Naive B cell (primary cell): Measurements from ENCODE around the gene SPPL2B. TPM values are rescaled to one million over a fixed set of nuclear protein-coding genes. Genes with fewer than 3 reads are reported as not detected.

Experiments
- ATAC-seq, 2 donors: fragments of 150-1000 bp; cut with Tn5 transposase; 2 replicates each; pipeline ENCODE4 v1.10.0; 2021; ENCODE audit warnings: low read depth in 2 of 2, mild to moderate bottlenecking in 2 of 2, moderate library complexity in 2 of 2
- DNase-seq: peaks from one replicate; pipeline ENCODE4 v3.0.0; 2022
- H3K27ac Mint-ChIP-seq, 6 donors: one replicate each; pipeline ENCODE4 v1.8.0; 2020 to 2022; ENCODE audit warnings: mild to moderate bottlenecking in 6 of 6, mixed read lengths in 6 of 6, moderate library complexity in 5 of 6, inconsistent platforms in 2 of 6
- H3K27me3 Mint-ChIP-seq, 3 donors: one replicate each; pipeline ENCODE4 v1.8.0; 2021 to 2022; ENCODE audit warnings: mixed read lengths in 3 of 3, mild to moderate bottlenecking in 1 of 3
- H3K36me3 Mint-ChIP-seq, 2 donors: one replicate each; pipeline ENCODE4 v1.8.0; 2020 to 2022; ENCODE audit warnings: mixed read lengths in 2 of 2, inconsistent platforms in 1 of 2, mild to moderate bottlenecking in 1 of 2
- H3K4me1 Mint-ChIP-seq, 3 donors: one replicate each; pipeline ENCODE4 v1.8.0; 2020 to 2022; ENCODE audit warnings: mixed read lengths in 3 of 3, inconsistent platforms in 1 of 3, mild to moderate bottlenecking in 1 of 3, moderate library complexity in 1 of 3
- H3K4me3 Mint-ChIP-seq, 8 donors: one replicate each; pipeline ENCODE4 v1.8.0; 2020 to 2022; ENCODE audit warnings: mild to moderate bottlenecking in 8 of 8, mixed read lengths in 8 of 8, moderate library complexity in 8 of 8, inconsistent platforms in 2 of 8
- H3K9me3 Mint-ChIP-seq, 7 donors: one replicate each; pipeline ENCODE4 v1.8.0; 2020 to 2022; ENCODE audit warnings: mixed read lengths in 7 of 7, mild to moderate bottlenecking in 5 of 7, inconsistent platforms in 2 of 7, moderate library complexity in 1 of 7
- polyA plus RNA-seq, 6 donors: library from polyadenylated mRNA; unstranded; fragments of 300-500 nt; fragmentation: Illumina TruSeq; gene quantifications; one replicate each; pipeline ENCODE4 v1.2.3, GENCODE V29; 2021; ENCODE audit warnings: low read depth in 6 of 6

Gene SPPL2B
- polyA plus RNA-seq, 6 donors from 2014 or later: 13.0 to 38.0 (median 18.7) TPM

DNA sequence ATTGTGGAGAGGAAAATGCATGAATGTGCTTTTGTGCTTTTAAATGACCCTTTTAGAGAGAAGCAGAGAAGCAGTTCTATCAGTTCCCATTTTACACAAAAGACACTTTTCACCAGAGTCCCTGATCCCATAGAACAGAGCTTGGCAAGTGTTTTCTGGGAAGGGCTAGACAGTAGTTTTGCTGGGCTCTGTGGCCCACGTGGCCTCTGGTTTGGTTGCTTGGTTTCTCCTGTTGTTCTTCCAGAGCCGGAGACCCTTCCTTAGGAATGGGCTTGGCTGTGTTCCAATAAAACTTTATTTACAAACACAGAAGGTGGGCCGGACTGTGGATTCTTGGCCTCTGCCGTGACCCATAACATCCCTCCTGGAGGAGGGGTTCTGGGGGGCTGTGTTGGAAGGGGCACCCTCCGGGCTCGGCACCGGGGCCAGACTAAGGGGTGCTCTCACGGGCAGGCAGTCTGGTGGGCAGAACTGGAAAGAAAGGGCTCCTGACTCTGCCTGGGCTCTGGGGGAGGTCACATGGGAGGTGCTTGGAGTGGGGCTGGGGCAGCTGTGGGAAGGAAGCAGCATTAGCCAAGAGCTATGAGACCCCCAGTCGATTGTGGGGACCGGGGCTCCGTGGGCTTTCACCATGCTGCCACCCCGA is 3.2 kb downstream of the SPPL2B start:
- H3K9me3 Mint-ChIP-seq: peaks cover 0 to 2% (median 0%) of the 10 kb centered on the region in 7 donors
- DNase-seq (no peak), ATAC-seq (no peak)
- H3K27ac Mint-ChIP-seq: peak overlapping the region; percentile 97 to 99 (median 97)
- H3K4me3 Mint-ChIP-seq: peak overlapping the region; percentile 86 to 94 (median 91)
- H3K36me3 Mint-ChIP-seq: peaks cover 7 to 22% of the 10 kb centered on the region in 2 donors
- peaks cover 67 to 87% (median 87%) of the 10 kb centered on the region in 3 donors for H3K4me1 Mint-ChIP-seq
- no peaks in the 10 kb centered on the region for H3K27me3 Mint-ChIP-seq

DNA sequence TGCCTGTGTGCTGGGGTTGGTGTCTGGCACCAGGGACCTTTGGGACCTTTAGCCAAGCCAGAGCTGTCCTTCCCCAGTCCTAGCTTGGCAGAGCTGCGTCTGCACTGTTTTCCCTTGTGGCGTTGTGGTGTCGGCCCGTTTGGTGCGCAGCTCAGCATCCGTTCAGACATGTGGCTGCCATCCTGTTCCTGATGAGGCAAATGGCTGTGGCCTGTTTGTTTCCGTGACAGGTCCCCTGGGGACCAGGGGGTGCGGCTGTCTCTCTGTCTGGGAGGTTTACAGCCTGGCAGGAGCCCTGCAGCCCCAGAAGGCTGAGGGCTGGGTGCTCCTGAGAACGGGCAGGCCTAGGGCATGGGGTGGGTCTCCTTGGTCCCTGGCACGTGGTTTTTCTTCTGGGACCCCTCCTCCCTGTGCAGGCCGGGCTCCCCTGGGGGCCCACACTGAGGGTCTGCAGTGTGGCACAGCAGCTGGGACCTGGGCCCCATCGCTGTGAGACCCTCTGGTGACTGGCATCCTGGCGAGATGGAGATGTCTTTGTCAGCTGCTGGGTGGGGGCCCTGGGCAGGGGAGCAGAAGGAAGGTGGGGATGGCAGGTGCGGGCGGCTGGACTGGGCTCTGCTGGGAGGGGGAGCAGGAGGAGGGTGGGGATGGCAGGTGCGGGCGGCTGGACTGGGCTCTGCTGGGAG is 4.0 kb downstream of the SPPL2B start:
- Mint-ChIP-seq H3K36me3 (peaks cover 7 to 22% of the 10 kb centered on the region in 2 donors), H3K27ac (peak overlapping the region; percentile 97 to 99 (median 97)), H3K4me1 (peaks cover 66 to 81% (median 80%) of the 10 kb centered on the region in 3 donors), H3K9me3 (peaks cover 0 to 2% (median 0%) of the 10 kb centered on the region in 7 donors), H3K4me3 (peak overlapping the region; percentile 86 to 94 (median 91)), H3K27me3 (no peaks in the 10 kb centered on the region)
- ATAC-seq: peak; percentile 84 to 87
- DNase-seq: peak; percentile 96

DNA sequence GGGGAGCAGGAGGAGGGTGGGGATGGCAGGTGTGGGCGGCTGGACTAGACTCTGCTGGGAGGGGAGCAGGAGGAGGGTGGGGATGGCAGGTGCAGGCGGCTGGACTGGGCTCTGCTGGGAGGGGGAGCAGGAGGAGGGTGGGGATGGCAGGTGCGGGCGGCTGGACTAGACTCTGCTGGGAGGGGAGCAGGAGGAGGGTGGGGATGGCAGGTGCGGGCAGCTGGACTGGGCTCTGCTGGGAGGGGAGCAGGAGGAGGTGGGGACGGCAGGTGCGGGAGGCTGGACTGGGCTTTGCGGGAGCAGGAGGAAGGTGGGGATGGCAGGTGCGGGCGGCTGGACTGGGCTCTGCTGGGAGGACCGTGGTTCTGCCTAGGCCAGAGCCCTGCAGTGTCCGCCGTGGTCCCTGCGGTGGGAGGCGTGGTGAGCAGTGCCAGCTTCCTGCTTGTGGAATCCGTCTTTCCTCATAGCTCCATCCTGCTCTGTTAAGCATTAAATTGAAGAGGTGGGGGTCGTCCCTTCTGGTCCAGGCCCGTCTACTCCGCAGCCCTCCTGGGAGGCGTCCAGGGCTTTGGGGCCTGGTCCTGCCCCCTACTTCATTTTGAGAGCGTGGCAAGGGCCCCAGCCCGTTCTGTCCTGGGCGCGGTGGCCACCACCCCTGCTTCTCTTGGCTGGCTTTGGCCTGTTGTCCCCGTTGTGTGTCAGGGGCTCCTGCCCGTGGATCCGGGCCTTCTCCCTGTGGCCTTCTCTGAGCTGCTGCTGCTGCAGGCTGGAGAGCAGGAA is 4.7 kb downstream of the SPPL2B start:
- Mint-ChIP-seq H3K36me3 (peaks cover 7 to 19% of the 10 kb centered on the region in 2 donors), H3K27ac (peak overlapping the region; percentile 81 to 99 (median 96)), H3K9me3 (peaks cover 0 to 2% (median 0%) of the 10 kb centered on the region in 7 donors), H3K4me1 (peaks cover 64 to 82% (median 77%) of the 10 kb centered on the region in 3 donors), H3K4me3 (peak overlapping the region; percentile 79 to 93 (median 84)), H3K27me3 (no peaks in the 10 kb centered on the region)
- no peak for DNase-seq
- ATAC-seq: no peak

DNA sequence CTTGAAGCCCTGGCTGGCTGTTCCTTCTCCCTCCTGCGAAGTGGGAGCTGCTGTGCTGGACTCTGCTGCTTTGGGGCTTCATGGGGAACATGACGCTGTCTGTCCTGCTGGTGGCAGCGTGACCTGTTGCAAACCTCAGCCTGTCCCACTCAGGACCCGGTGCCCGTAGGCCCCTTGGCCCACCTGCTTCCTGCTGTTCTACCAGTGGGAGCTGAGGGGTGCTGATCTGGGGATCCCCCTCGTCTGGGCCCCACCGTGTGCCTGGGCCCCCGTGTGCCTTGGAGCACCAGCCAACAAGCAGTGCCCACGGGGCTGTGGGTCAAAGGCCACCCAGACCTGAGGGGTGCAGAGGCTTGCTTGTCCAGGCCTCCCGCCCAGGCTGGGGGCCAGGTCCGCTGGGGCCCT is 5.3 kb downstream of the SPPL2B start:
- Mint-ChIP-seq H3K4me3 (peak overlapping the region; percentile 79 to 93 (median 84)), H3K36me3 (peaks cover 7 to 14% of the 10 kb centered on the region in 2 donors), H3K27ac (peak overlapping the region; percentile 81 to 99 (median 96)), H3K9me3 (peaks cover 0 to 2% (median 0%) of the 10 kb centered on the region in 7 donors), H3K27me3 (no peaks in the 10 kb centered on the region), H3K4me1 (peaks cover 61 to 81% (median 75%) of the 10 kb centered on the region in 3 donors)
- DNase-seq: no peak
- ATAC-seq: no peak

DNA sequence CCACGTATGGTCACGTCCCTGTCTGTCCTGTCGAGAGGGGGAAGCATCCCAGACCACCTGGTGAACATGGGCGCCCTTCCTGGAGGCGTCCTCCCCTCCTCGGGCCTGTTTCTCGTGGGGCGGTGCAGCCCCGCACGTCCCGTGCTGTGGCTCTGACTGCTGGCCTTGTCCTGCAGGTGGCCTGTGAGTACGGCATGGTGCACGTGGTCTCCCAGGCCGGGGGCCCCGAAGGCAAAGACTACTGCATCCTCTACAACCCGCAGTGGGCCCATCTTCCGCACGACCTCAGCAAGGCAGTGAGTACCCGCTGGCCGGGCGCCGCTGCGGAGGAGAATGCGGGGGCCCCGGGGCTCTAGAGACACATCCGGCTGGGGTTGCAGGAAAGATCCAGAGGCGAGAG is 5.9 kb downstream of the SPPL2B start:
- DNase-seq: no peak
- H3K36me3 Mint-ChIP-seq: peaks cover 7 to 14% of the 10 kb centered on the region in 2 donors
- peaks cover 0 to 2% (median 0%) of the 10 kb centered on the region in 7 donors for H3K9me3 Mint-ChIP-seq
- peak overlapping the region in 4 of 6 donors; percentile 37 to 97 (median 68) for H3K27ac Mint-ChIP-seq
- H3K4me3 Mint-ChIP-seq: peak overlapping the region in 2 of 8 donors; percentile 5 to 93
- ATAC-seq: no peak
- H3K27me3 Mint-ChIP-seq: no peaks in the 10 kb centered on the region
- peaks cover 56 to 76% (median 71%) of the 10 kb centered on the region in 3 donors for H3K4me1 Mint-ChIP-seq

DNA sequence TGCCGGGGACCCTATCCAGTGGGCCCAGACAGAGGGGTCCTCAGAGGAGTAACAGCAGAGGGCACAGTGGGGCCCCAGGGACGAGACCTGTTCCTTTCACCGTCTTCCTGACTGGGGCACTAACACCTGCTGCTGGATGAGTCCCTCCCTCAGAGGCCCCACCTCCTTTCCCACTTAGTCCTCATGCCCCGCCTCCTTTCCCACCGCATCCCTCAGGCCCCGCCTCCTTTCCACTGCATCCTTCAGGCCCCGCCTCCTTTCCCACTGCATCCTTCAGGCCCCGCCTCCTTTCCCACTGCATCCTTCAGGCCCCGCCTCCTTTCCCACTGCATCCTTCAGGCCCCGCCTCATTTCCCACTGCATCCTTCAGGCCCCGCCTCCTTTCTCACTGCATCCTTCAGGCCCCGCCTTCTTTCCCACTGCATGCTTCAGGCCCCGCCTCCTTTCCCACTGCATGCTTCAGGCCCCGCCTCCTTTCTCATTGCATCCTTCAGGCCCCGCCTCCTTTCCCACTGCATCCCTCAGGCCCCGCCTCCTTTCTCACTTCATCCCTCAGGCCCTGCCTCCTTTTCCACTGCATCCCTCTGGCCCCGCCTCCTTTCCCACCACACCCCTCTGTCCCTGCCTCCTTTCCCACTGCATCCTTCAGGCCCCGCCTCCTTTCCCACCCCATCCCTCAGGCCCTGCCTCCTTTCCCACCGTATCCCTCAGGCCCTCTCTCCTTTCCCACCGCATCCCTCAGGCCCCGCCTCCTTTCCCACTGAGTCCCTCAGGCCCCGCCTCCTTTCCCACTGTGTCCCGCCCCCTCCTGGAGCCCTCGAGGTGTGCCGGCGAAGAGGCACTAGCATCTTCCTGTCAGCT is 6.7 kb downstream of the SPPL2B start:
- H3K4me3 Mint-ChIP-seq: peak overlapping the region in 5 of 8 donors; percentile 24 to 93 (median 47)
- DNase-seq (no peak), ATAC-seq (no peak)
- peaks cover 48 to 68% (median 63%) of the 10 kb centered on the region in 3 donors for H3K4me1 Mint-ChIP-seq
- H3K27me3 Mint-ChIP-seq: no peaks in the 10 kb centered on the region
- peaks cover 0 to 2% (median 0%) of the 10 kb centered on the region in 7 donors for H3K9me3 Mint-ChIP-seq
- H3K27ac Mint-ChIP-seq: peak overlapping the region in 3 of 6 donors; percentile 69 to 97 (median 92)
- H3K36me3 Mint-ChIP-seq: peaks cover 7 to 14% of the 10 kb centered on the region in 2 donors

DNA sequence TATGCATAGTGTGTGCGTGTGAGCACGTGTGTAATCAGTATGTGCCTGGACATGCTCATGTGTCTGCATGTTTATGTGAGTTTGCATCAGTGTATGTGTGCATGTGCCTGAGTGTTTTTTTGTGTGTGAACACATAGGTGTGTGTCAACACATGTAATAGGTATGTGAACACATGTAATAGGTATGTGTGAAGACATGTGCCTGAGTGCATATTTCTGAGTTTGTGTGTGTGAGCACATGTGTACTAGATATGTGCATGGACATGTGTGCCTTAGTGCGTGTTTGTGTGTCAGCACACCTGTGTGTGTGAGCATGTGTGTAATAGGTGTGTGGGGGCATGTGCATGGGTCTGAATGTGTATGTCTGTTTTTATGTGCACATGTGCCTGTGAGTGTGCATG is 7.4 kb downstream of the SPPL2B start:
- Mint-ChIP-seq H3K27me3 (no peaks in the 10 kb centered on the region), H3K4me3 (peak overlapping the region in 5 of 8 donors; percentile 5 to 93 (median 36))

DNA sequence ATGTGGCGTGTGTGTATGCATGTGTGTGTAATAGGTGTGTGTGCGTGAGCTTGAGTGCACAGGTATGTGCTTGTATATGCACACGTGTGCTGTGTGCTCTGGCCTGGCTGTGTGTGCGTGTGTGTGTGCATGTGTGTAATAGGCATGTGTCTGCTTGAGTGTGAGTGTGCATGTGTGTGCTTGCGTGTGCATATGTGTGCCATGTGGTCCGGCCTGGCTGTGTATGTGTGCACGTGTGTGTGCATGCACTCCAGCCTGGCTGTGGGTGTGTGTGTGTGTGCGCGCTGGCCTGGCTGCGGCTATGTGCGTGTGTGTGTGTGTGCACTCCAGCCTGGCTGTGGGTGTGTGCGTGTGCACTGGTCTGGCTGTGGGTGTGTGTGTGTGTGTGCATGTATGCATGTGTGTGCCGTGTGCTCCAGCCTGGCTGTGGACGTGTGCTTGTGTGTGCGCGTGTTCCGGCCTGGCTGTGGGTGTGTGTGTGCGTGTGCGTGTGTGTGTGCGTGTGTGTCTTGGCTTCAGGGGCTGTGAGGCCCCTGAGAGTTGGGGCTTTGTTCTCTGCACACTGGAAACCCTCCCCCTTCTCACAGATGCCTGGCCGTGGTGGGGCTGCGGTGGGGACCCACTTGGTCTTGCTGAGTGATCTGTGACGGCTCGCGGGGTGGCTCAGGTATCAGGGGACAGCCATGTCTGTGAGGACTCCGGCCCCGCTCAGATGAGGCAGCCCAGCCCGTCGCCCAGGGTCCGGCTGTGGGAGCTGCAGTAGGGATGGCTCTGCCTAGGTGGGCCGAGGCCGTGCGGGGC is 8.2 kb downstream of the SPPL2B start:
- H3K36me3 Mint-ChIP-seq: peaks cover 7 to 14% of the 10 kb centered on the region in 2 donors
- no peak for ATAC-seq
- peak overlapping the region in 1 of 8 donors; percentile 52 for H3K4me3 Mint-ChIP-seq
- peaks cover 0 to 2% (median 0%) of the 10 kb centered on the region in 7 donors for H3K9me3 Mint-ChIP-seq
- no peak for DNase-seq
- no peaks in the 10 kb centered on the region for H3K27me3 Mint-ChIP-seq
- peak overlapping the region in 5 of 6 donors; percentile 16 to 97 (median 55) for H3K27ac Mint-ChIP-seq
- H3K4me1 Mint-ChIP-seq: peaks cover 38 to 53% (median 48%) of the 10 kb centered on the region in 3 donors

More for the DNA sequence above, 7.4 kb downstream of the SPPL2B start:
- Mint-ChIP-seq H3K9me3 (peaks cover 0 to 2% (median 0%) of the 10 kb centered on the region in 7 donors), H3K27ac (peak overlapping the region in 5 of 6 donors; percentile 7 to 97 (median 69)), H3K4me1 (peaks cover 42 to 61% (median 57%) of the 10 kb centered on the region in 3 donors), H3K36me3 (peaks cover 7 to 14% of the 10 kb centered on the region in 2 donors)
- no peak for DNase-seq
- ATAC-seq: no peak

DNA sequence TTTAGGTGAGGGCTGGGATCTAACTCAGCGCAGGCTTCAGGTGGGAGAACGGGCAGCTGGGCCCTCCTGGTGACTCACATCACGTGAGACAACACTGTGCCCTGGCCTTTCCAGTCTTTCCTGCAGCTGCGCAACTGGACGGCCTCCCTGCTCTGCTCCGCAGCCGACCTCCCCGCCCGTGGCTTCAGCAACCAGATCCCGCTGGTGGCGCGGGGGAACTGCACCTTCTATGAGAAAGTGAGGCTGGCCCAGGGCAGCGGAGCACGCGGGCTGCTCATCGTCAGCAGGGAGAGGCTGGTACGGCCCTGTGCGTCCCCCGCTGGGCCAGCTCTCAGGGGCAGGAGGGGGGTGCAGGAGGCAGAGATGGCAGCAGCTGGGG is 8.8 kb downstream of the SPPL2B start:
- Mint-ChIP-seq H3K27me3 (no peaks in the 10 kb centered on the region), H3K27ac (peak overlapping the region in 1 of 6 donors; percentile 51), H3K4me3 (peak overlapping the region in 1 of 8 donors; percentile 45), H3K4me1 (peaks cover 36 to 47% (median 42%) of the 10 kb centered on the region in 3 donors), H3K9me3 (peaks cover 0 to 2% (median 0%) of the 10 kb centered on the region in 7 donors), H3K36me3 (peaks cover 7 to 14% of the 10 kb centered on the region in 2 donors)
- ATAC-seq: no peak
- DNase-seq: no peak

DNA sequence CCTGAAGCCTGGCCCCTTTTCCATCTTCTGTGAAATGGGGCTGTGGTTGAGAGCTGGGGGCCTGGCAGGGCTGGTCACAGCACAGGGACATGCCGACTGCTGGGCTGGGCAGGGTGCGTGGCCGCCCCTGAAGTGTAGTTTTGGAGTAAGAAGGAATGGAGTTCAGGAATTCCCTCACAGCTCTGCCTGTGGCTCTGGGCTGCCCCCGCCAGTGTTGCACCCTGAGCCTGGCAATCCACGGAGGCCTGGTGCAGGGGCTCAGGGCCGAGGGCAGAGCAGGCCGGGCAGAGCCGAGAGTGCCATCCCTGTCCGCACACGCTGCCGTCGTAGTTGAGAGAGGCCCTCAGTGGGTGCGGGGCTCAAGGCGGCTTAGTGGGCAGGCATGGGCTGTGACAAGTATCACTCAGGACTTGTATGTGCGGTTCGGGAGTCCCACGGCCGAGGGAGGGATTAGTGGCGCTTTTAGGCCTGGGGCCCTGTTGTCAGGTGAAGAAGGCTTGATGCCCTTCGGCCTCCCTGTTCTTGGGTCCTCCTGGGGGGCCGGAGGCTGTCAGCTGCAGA is 9.7 kb downstream of the SPPL2B start:
- H3K4me1 Mint-ChIP-seq: peaks cover 30 to 42% (median 35%) of the 10 kb centered on the region in 3 donors
- no peak for ATAC-seq
- no peak overlapping the region for H3K27ac Mint-ChIP-seq
- no peak overlapping the region for H3K4me3 Mint-ChIP-seq
- no peak for DNase-seq
- peaks cover 0 to 2% (median 0%) of the 10 kb centered on the region in 7 donors for H3K9me3 Mint-ChIP-seq
- peaks cover 7 to 14% of the 10 kb centered on the region in 2 donors for H3K36me3 Mint-ChIP-seq
- H3K27me3 Mint-ChIP-seq: no peaks in the 10 kb centered on the region
